Right cardiac atrium (tissue), 5 donors: ENCODE results near the gene BEGAIN. TPM values are rescaled to one million over a fixed set of nuclear protein-coding genes. Genes with fewer than 3 reads are reported as not detected.

Source experiments
- ATAC-seq, 2 donors: fragments of 200-7000 bp; cut with Tn5 transposase; one replicate each; pipeline versions ENCODE4 v1.8.0 to v1.9.1; 2020; ENCODE audit warnings: moderate library complexity in 2 of 2, mild to moderate bottlenecking in 1 of 2
- DNase-seq, 3 donors: peaks; one replicate each; pipeline ENCODE4 v3.0.0-alpha.2; 2020
- H3K27ac ChIP-seq: one replicate; pipeline ENCODE4 v1.5.1; 2013; ENCODE audit warnings: mild to moderate bottlenecking, low read length, control low read depth, moderate library complexity
- H3K27me3 ChIP-seq: one replicate; pipeline ENCODE4 v1.6.1; 2013; ENCODE audit not compliant: control insufficient read depth, insufficient read depth
- H3K4me1 ChIP-seq: one replicate; pipeline ENCODE4 v1.6.1; 2013; ENCODE audit warnings: low read length; ENCODE audit not compliant: control insufficient read depth, insufficient read depth
- H3K4me3 ChIP-seq: one replicate; pipeline ENCODE4 v1.5.1; 2013; ENCODE audit warnings: low read length, control low read depth
- H3K9me3 ChIP-seq: one replicate; pipeline ENCODE4 v1.6.1; 2013; ENCODE audit warnings: low read length; ENCODE audit not compliant: control insufficient read depth
- WGBS: extraction: QIAGEN DNeasy Blood & Tissue Kit; methylation state at CpG from one replicate; pipeline ENCODE4 v1.1.7; 2013; 5-methylcytosine and 5-hydroxymethylcytosine counted together
- intact Hi-C, 4 donors: fragments of 100-400 bp; cut with DNase I; formaldehyde crosslinking; loops; one replicate each; pipeline versions ENCODE4 v1.11.0 to v1.14.0; 2022 to 2023
- polyA plus RNA-seq: library from polyadenylated mRNA; stranded (reverse); fragments of 200-250 nt; gene quantifications from one replicate; pipeline ENCODE4 v1.2.3, GENCODE V29; 2013
- total RNA-seq, 4 donors: library from RNA; stranded (reverse); fragmentation: NEBNext Ultra II Directional; extraction: Animal tissue kit (Norgen Biotek cat#: 25700); gene quantifications; one replicate each; pipeline ENCODE4 v1.2.1, GENCODE V29; 2021
- donor health status: healthy with polysubstance abuse.
- donor health status: DM: no; HTN: yes; CAD: no.
- donor health status: DM: no; HTN: no; CAD: no.
- donor health status: DM: no; HTN: yes; CAD: no; lungs with severe emphysema.
- donor health status: DM: yes; HTN: yes; CAD: no.

The BEGAIN gene
- total and polyA plus RNA-seq, 5 donors = 1.4 to 2.7 (median 1.6) TPM

GRCh38 chr14:100615736-100616695 lies 28.8 kb upstream of the BEGAIN start:
- intact Hi-C loops = no loop called here
- Histone ChIP-seq H3K9me3 (no peaks in the 10 kb centered on the region), H3K27ac (no peak overlapping the region), H3K27me3 (no peaks in the 10 kb centered on the region), H3K4me3 (no peak overlapping the region), H3K4me1 (peaks cover 6% of the 10 kb centered on the region)
- no peak for DNase-seq
- 86% methylated on average over 25 of the region's 25 CpGs for WGBS
- no peak for ATAC-seq

- intact Hi-C loops = no loop called here
- no peaks in the 10 kb centered on the region for H3K27me3 ChIP-seq
- H3K4me3 ChIP-seq = no peak overlapping the region
Observed at GRCh38 chr14:100614803-100615202, 27.6 kb upstream of the BEGAIN start.

GRCh38 chr14:100612986-100613385 lies 25.8 kb upstream of the BEGAIN start:
- no peak for DNase-seq

More at GRCh38 chr14:100614803-100615202, 27.6 kb upstream of the BEGAIN start:
- Histone ChIP-seq H3K9me3 (no peaks in the 10 kb centered on the region), H3K27ac (no peak overlapping the region), H3K4me1 (peaks cover 6% of the 10 kb centered on the region)
- ATAC-seq (no peak), DNase-seq (no peak)

GRCh38 chr14:100611811-100612480 lies 24.7 kb upstream of the BEGAIN start:
- peaks cover under 1% of the 10 kb centered on the region for H3K4me1 ChIP-seq
- WGBS = 89% methylated on average over 10 of the region's 10 CpGs
- H3K27me3 ChIP-seq = no peaks in the 10 kb centered on the region
- intact Hi-C loops = no loop called here
- no peak overlapping the region for H3K27ac ChIP-seq
- no peak overlapping the region for H3K4me3 ChIP-seq
- no peak for ATAC-seq
- no peaks in the 10 kb centered on the region for H3K9me3 ChIP-seq
- no peak for DNase-seq

More at GRCh38 chr14:100612986-100613385, 25.8 kb upstream of the BEGAIN start:
- H3K27me3 ChIP-seq = no peaks in the 10 kb centered on the region
- intact Hi-C loops = no loop called here
- peaks cover 4% of the 10 kb centered on the region for H3K4me1 ChIP-seq
- no peak for ATAC-seq
- 57% methylated on average over 9 of the region's 9 CpGs for WGBS
- no peak overlapping the region for H3K4me3 ChIP-seq
- no peak overlapping the region for H3K27ac ChIP-seq
- no peaks in the 10 kb centered on the region for H3K9me3 ChIP-seq

GRCh38 chr14:100610511-100611217 lies 23.4 kb upstream of the BEGAIN start:
- no peaks in the 10 kb centered on the region for H3K4me1 ChIP-seq
- no peaks in the 10 kb centered on the region for H3K27me3 ChIP-seq
- intact Hi-C loops = no loop called here
- H3K27ac ChIP-seq = no peak overlapping the region
- no peak for ATAC-seq
- no peaks in the 10 kb centered on the region for H3K9me3 ChIP-seq
- no peak overlapping the region for H3K4me3 ChIP-seq
- 77% methylated on average over 14 of the region's 14 CpGs for WGBS
- no peak for DNase-seq

GRCh38 chr14:100609941-100610391 lies 22.7 kb upstream of the BEGAIN start:
- intact Hi-C loops = no loop called here
- peak in 1 of 3 donors; percentile 27 for DNase-seq
- H3K27me3 ChIP-seq = no peaks in the 10 kb centered on the region
- no peaks in the 10 kb centered on the region for H3K9me3 ChIP-seq
- no peaks in the 10 kb centered on the region for H3K4me1 ChIP-seq
- H3K27ac ChIP-seq = no peak overlapping the region
- 89% methylated on average over 13 of the region's 13 CpGs for WGBS
- no peak overlapping the region for H3K4me3 ChIP-seq
- ATAC-seq = no peak

- no peak overlapping the region for H3K4me3 ChIP-seq
- intact Hi-C loops = no loop called here
- WGBS = 82% methylated on average over 14 of the region's 14 CpGs
- no peak overlapping the region for H3K27ac ChIP-seq
- no peaks in the 10 kb centered on the region for H3K4me1 ChIP-seq
- H3K27me3 ChIP-seq = no peaks in the 10 kb centered on the region
- ATAC-seq (no peak), DNase-seq (no peak)
- no peaks in the 10 kb centered on the region for H3K9me3 ChIP-seq
Observed at GRCh38 chr14:100609331-100609870, 22.2 kb upstream of the BEGAIN start.

- Histone ChIP-seq H3K4me1 (no peaks in the 10 kb centered on the region), H3K27me3 (no peaks in the 10 kb centered on the region), H3K9me3 (no peaks in the 10 kb centered on the region), H3K4me3 (no peak overlapping the region), H3K27ac (no peak overlapping the region)
- WGBS = 78% methylated on average over 19 of the region's 19 CpGs
- intact Hi-C loops = no loop called here
- ATAC-seq = no peak
- DNase-seq = no peak
Observed at GRCh38 chr14:100608586-100609330, 21.5 kb upstream of the BEGAIN start.

GRCh38 chr14:100608064-100608463 lies 20.8 kb upstream of the BEGAIN start:
- no peak overlapping the region for H3K27ac ChIP-seq
- no peak overlapping the region for H3K4me3 ChIP-seq
- intact Hi-C loops = no loop called here
- ATAC-seq = no peak
- no peak for DNase-seq
- no peaks in the 10 kb centered on the region for H3K27me3 ChIP-seq
- no peaks in the 10 kb centered on the region for H3K4me1 ChIP-seq
- H3K9me3 ChIP-seq = no peaks in the 10 kb centered on the region
- WGBS = 90% methylated on average over 3 of the region's 3 CpGs

- no peak for ATAC-seq
- DNase-seq = no peak
- intact Hi-C loops = no loop called here
- Histone ChIP-seq H3K27ac (no peak overlapping the region), H3K27me3 (no peaks in the 10 kb centered on the region), H3K4me1 (no peaks in the 10 kb centered on the region), H3K4me3 (no peak overlapping the region), H3K9me3 (no peaks in the 10 kb centered on the region)
- 91% methylated on average over 10 of the region's 10 CpGs for WGBS
Observed at GRCh38 chr14:100607611-100607956, 20.4 kb upstream of the BEGAIN start.
